C4-2B (cell line): Measurements from ENCODE around the gene CD274.

Experiments used
- CTCF ChIP-seq: fragments of 450-650 bp; conservative IDR thresholded peaks from 2 replicates; pipeline ENCODE4 v1.5.1; 2017; ENCODE audit warnings: mild to moderate bottlenecking
- ZFX ChIP-seq: fragments of 450-650 bp; IDR thresholded peaks from 2 replicates; pipeline ENCODE4 v1.6.1; 2017

- TF ChIP-seq CTCF: no peak
- TF ChIP-seq ZFX: no peak
Measured at GRCh38 chr9:5511476-5511875, 61.1 kb downstream of the CD274 start.
